Measurements from ENCODE around the gene LRIT3.

LRIT3 gene

GRCh38 chr4:109879081-109879480 lies 31.2 kb downstream of the LRIT3 start:
- Histone ChIP-seq H3K36me3 (ENCODE audit: control insufficient read depth, low read length) (no peaks in the 10 kb centered on the region), H3K4me3 (ENCODE audit: low read length) (no peak overlapping the region), H3K4me2 (ENCODE audit: low read length) (no peak overlapping the region), H3K9me3 (ENCODE audit: control insufficient read depth, insufficient read depth, low read length) (no peaks in the 10 kb centered on the region), H3K79me2 (ENCODE audit: control insufficient read depth, low read length) (no peaks in the 10 kb centered on the region), H3K9me2 (replicated peaks; ENCODE audit: control insufficient read depth, low read length) (no peaks in the 10 kb centered on the region), H3F3A (ENCODE audit: control insufficient read depth, insufficient read depth) (no peaks in the 10 kb centered on the region), H4K20me1 (ENCODE audit: control insufficient read depth, insufficient read depth, low read depth, low read length) (no peaks in the 10 kb centered on the region), H3K27me3 (ENCODE audit: control insufficient read depth, low read length) (no peaks in the 10 kb centered on the region), H3K4me1 (ENCODE audit: control insufficient read depth, low read length) (no peaks in the 10 kb centered on the region), H3K27ac (ENCODE audit: low read depth, low read length) (no peak overlapping the region)
- TF ChIP-seq CTCF (IDR thresholded peaks at IDR 0.05; ENCODE audit: low read depth, low read length, poor library complexity, severe bottlenecking) (no peak), EZH2phosphoT487 (IDR thresholded peaks at IDR 0.05; ENCODE audit: borderline replicate concordance, low read length) (no peak)

- TF ChIP-seq CTCF (IDR thresholded peaks at IDR 0.05; ENCODE audit: low read depth, low read length, poor library complexity, severe bottlenecking) (no peak), EZH2phosphoT487 (IDR thresholded peaks at IDR 0.05; ENCODE audit: borderline replicate concordance, low read length) (no peak)
- no peaks in the 10 kb centered on the region for H3K79me2 ChIP-seq (ENCODE audit: control insufficient read depth, low read length)
- no peaks in the 10 kb centered on the region for H3K36me3 ChIP-seq (ENCODE audit: control insufficient read depth, low read length)
- H3K4me2 ChIP-seq (ENCODE audit: low read length) = no peak overlapping the region
- no peaks in the 10 kb centered on the region for H3K9me3 ChIP-seq (ENCODE audit: control insufficient read depth, insufficient read depth, low read length)
- H3K9me2 ChIP-seq (replicated peaks; ENCODE audit: control insufficient read depth, low read length) = no peaks in the 10 kb centered on the region
- no peak overlapping the region for H3K27ac ChIP-seq (ENCODE audit: low read depth, low read length)
- H3K4me3 ChIP-seq (ENCODE audit: low read length) = no peak overlapping the region
- H4K20me1 ChIP-seq (ENCODE audit: control insufficient read depth, insufficient read depth, low read depth, low read length) = no peaks in the 10 kb centered on the region
- no peaks in the 10 kb centered on the region for H3K4me1 ChIP-seq (ENCODE audit: control insufficient read depth, low read length)
- no peaks in the 10 kb centered on the region for H3K27me3 ChIP-seq (ENCODE audit: control insufficient read depth, low read length)
- no peaks in the 10 kb centered on the region for H3F3A ChIP-seq (ENCODE audit: control insufficient read depth, insufficient read depth)
Measured at GRCh38 chr4:109879636-109880314, 31.9 kb downstream of the LRIT3 start.

- Histone ChIP-seq H3K36me3 (ENCODE audit: control insufficient read depth, low read length) (no peaks in the 10 kb centered on the region), H3K79me2 (ENCODE audit: control insufficient read depth, low read length) (no peaks in the 10 kb centered on the region), H3K27me3 (ENCODE audit: control insufficient read depth, low read length) (no peaks in the 10 kb centered on the region), H3F3A (ENCODE audit: control insufficient read depth, insufficient read depth) (no peaks in the 10 kb centered on the region), H3K9me3 (ENCODE audit: control insufficient read depth, insufficient read depth, low read length) (no peaks in the 10 kb centered on the region), H3K27ac (ENCODE audit: low read depth, low read length) (no peak overlapping the region), H3K4me3 (ENCODE audit: low read length) (no peak overlapping the region), H3K9me2 (replicated peaks; ENCODE audit: control insufficient read depth, low read length) (no peaks in the 10 kb centered on the region; the same call in 1 of the 2 replicates), H4K20me1 (ENCODE audit: control insufficient read depth, insufficient read depth, low read depth, low read length) (no peaks in the 10 kb centered on the region), H3K4me1 (ENCODE audit: control insufficient read depth, low read length) (no peaks in the 10 kb centered on the region), H3K4me2 (ENCODE audit: low read length) (no peak overlapping the region)
- TF ChIP-seq CTCF (IDR thresholded peaks at IDR 0.05; ENCODE audit: low read depth, low read length, poor library complexity, severe bottlenecking) = no peak
- no peak for TF ChIP-seq EZH2phosphoT487 (IDR thresholded peaks at IDR 0.05; ENCODE audit: borderline replicate concordance, low read length)
Measured at GRCh38 chr4:109886303-109886702, 38.4 kb downstream of the LRIT3 start.
